ENCODE data around the gene CIB2.

CIB2 gene

GRCh38 chr15:78079298-78080087 lies 51.8 kb downstream of the CIB2 start:
- ChIA-PET CTCF (interaction anchor here (0.9 to 1.0 kb wide), 2 partner anchors 44 to 72 kb away, joined by 3 to 4 read pairs; no protein-coding TSS in a partner anchor), POLR2A (no interaction called here)
- Histone ChIP-seq H3K4me1 (ENCODE audit: control extremely low read depth in 1 of 4, control insufficient read depth in 4 of 4, insufficient read depth in 4 of 4, low read length in 3 of 4) (peaks cover 2 to 48% (median 39%) of the 10 kb centered on the region in 4 experiments), H3K36me3 (ENCODE audit: control insufficient read depth in 4 of 4, insufficient read depth in 4 of 4, low read length in 3 of 4) (peaks cover 0 to 4% (median 2%) of the 10 kb centered on the region in 4 experiments), H3K9me3 (ENCODE audit: control extremely low read depth in 1 of 5, control insufficient read depth in 4 of 5, insufficient read depth in 2 of 5, low read depth in 1 of 5, low read length in 4 of 5) (no peaks in the 10 kb centered on the region), H3K27me3 (replicated peaks in 2 of 5; ENCODE audit: control insufficient read depth in 4 of 5, insufficient read depth in 5 of 5, low read length in 4 of 5) (no peaks in the 10 kb centered on the region), H3K4me3 (ENCODE audit: control insufficient read depth in 1 of 7, extremely low read depth in 1 of 7, insufficient read depth in 4 of 7, low read depth in 2 of 7, low read length in 6 of 7) (no peak overlapping the region), H3K27ac (ENCODE audit: insufficient read depth in 1 of 2, low read depth in 1 of 2, low read length in 2 of 2, poor library complexity in 1 of 2, severe bottlenecking in 2 of 2) (no peak overlapping the region)
- no peak for DNase-seq
- 97% methylated on average over 5 of the region's 11 CpGs for WGBS (ENCODE audit: insufficient coverage)

- POLR2A ChIA-PET: interaction anchor here (0.5 to 0.9 kb wide), 3 partner anchors 17 to 59 kb away, joined by 3 read pairs; no protein-coding TSS in a partner anchor
- peak overlapping the region; percentile 6 to 88 (median 83) for H3K4me3 ChIP-seq (ENCODE audit: control insufficient read depth in 1 of 7, extremely low read depth in 1 of 7, insufficient read depth in 4 of 7, low read depth in 2 of 7, low read length in 6 of 7)
- peaks cover 0 to 6% (median 3%) of the 10 kb centered on the region in 4 experiments for H3K36me3 ChIP-seq (ENCODE audit: control insufficient read depth in 4 of 4, insufficient read depth in 4 of 4, low read length in 3 of 4)
- H3K9me3 ChIP-seq (ENCODE audit: control extremely low read depth in 1 of 5, control insufficient read depth in 4 of 5, insufficient read depth in 2 of 5, low read depth in 1 of 5, low read length in 4 of 5): no peaks in the 10 kb centered on the region
- H3K27ac ChIP-seq (ENCODE audit: insufficient read depth in 1 of 2, low read depth in 1 of 2, low read length in 2 of 2, poor library complexity in 1 of 2, severe bottlenecking in 2 of 2): no peak overlapping the region
- 0% methylated on average over 2 of the region's 7 CpGs for WGBS (ENCODE audit: insufficient coverage)
- CTCF ChIA-PET: interaction anchor here (1.2 to 2.1 kb wide), 3 partner anchors 9 to 44 kb away, joined by 3 to 6 read pairs (median 4); partner anchors contain the start of gene SH2D7
- no peaks in the 10 kb centered on the region for H3K27me3 ChIP-seq (replicated peaks in 2 of 5; ENCODE audit: control insufficient read depth in 4 of 5, insufficient read depth in 5 of 5, low read length in 4 of 5)
- peaks cover 2 to 44% (median 36%) of the 10 kb centered on the region in 4 experiments for H3K4me1 ChIP-seq (ENCODE audit: control extremely low read depth in 1 of 4, control insufficient read depth in 4 of 4, insufficient read depth in 4 of 4, low read length in 3 of 4)
- DNase-seq: no peak
Measured at GRCh38 chr15:78077871-78078210, 53.4 kb downstream of the CIB2 start.

- DNase-seq: peak in 2 of 3 donors; percentile 69 to 78
- peaks cover 0 to 6% (median 3%) of the 10 kb centered on the region in 4 experiments for H3K36me3 ChIP-seq (ENCODE audit: control insufficient read depth in 4 of 4, insufficient read depth in 4 of 4, low read length in 3 of 4)
- peak within 1 kb of the TSS in 1 of 2 experiments; percentile 75 for H3K27ac ChIP-seq (ENCODE audit: insufficient read depth in 1 of 2, low read depth in 1 of 2, low read length in 2 of 2, poor library complexity in 1 of 2, severe bottlenecking in 2 of 2)
- ChIA-PET POLR2A (interaction anchor here (0.5 to 0.9 kb wide), 3 partner anchors 17 to 58 kb away, joined by 3 read pairs; no protein-coding TSS in a partner anchor), CTCF (interaction anchor here (1.2 to 2.7 kb wide), 4 partner anchors 8 to 43 kb away, joined by 3 to 7 read pairs (median 5); partner anchors contain the start of gene SH2D7)
- H3K27me3 ChIP-seq (replicated peaks in 2 of 5; ENCODE audit: control insufficient read depth in 4 of 5, insufficient read depth in 5 of 5, low read length in 4 of 5): no peaks in the 10 kb centered on the region
- H3K9me3 ChIP-seq (ENCODE audit: control extremely low read depth in 1 of 5, control insufficient read depth in 4 of 5, insufficient read depth in 2 of 5, low read depth in 1 of 5, low read length in 4 of 5): no peaks in the 10 kb centered on the region
- H3K4me3 ChIP-seq (ENCODE audit: control insufficient read depth in 1 of 7, extremely low read depth in 1 of 7, insufficient read depth in 4 of 7, low read depth in 2 of 7, low read length in 6 of 7): peak within 1 kb of the TSS; percentile 71 to 94 (median 84)
- 0% methylated on average over 55 of the region's 104 CpGs for WGBS (ENCODE audit: insufficient coverage)
- H3K4me1 ChIP-seq (ENCODE audit: control extremely low read depth in 1 of 4, control insufficient read depth in 4 of 4, insufficient read depth in 4 of 4, low read length in 3 of 4): peaks cover 0 to 44% (median 37%) of the 10 kb centered on the region in 4 experiments
Measured at GRCh38 chr15:78077053-78077870, 54.0 kb downstream of the CIB2 start, which contains the start of gene TBC1D2B. TSS of gene TBC1D2B (minus strand) at chr15:78077711. CDS start at chr15:78077652, 59 bp downstream.

- WGBS (ENCODE audit: insufficient coverage): 39% methylated on average over 9 of the region's 17 CpGs
- H3K27me3 ChIP-seq (replicated peaks in 2 of 5; ENCODE audit: control insufficient read depth in 4 of 5, insufficient read depth in 5 of 5, low read length in 4 of 5): no peaks in the 10 kb centered on the region
- POLR2A ChIA-PET: interaction anchor here (1.0 kb wide), 1 partner anchor 23 kb away, joined by 5 read pairs; no protein-coding TSS in a partner anchor
- CTCF ChIA-PET: interaction anchor here (0.8 to 2.9 kb wide), 10 partner anchors 7 to 73 kb away, joined by 3 to 11 read pairs (median 5); no protein-coding TSS in a partner anchor
- H3K27ac ChIP-seq (ENCODE audit: insufficient read depth in 1 of 2, low read depth in 1 of 2, low read length in 2 of 2, poor library complexity in 1 of 2, severe bottlenecking in 2 of 2): peak overlapping the region; percentile 25 to 75
- H3K36me3 ChIP-seq (ENCODE audit: control insufficient read depth in 4 of 4, insufficient read depth in 4 of 4, low read length in 3 of 4): peaks cover 0 to 12% (median 3%) of the 10 kb centered on the region in 4 experiments
- DNase-seq: no peak
- no peaks in the 10 kb centered on the region for H3K9me3 ChIP-seq (ENCODE audit: control extremely low read depth in 1 of 5, control insufficient read depth in 4 of 5, insufficient read depth in 2 of 5, low read depth in 1 of 5, low read length in 4 of 5)
- H3K4me1 ChIP-seq (ENCODE audit: control extremely low read depth in 1 of 4, control insufficient read depth in 4 of 4, insufficient read depth in 4 of 4, low read length in 3 of 4): peaks cover 0 to 49% (median 45%) of the 10 kb centered on the region in 4 experiments
- H3K4me3 ChIP-seq (ENCODE audit: control insufficient read depth in 1 of 7, extremely low read depth in 1 of 7, insufficient read depth in 4 of 7, low read depth in 2 of 7, low read length in 6 of 7): peak overlapping the region; percentile 71 to 94 (median 84)
Measured at GRCh38 chr15:78076231-78077052, 54.8 kb downstream of the CIB2 start.

- Histone ChIP-seq H3K36me3 (ENCODE audit: control insufficient read depth in 4 of 4, insufficient read depth in 4 of 4, low read length in 3 of 4) (peaks cover 0 to 15% (median 3%) of the 10 kb centered on the region in 4 experiments), H3K27ac (ENCODE audit: insufficient read depth in 1 of 2, low read depth in 1 of 2, low read length in 2 of 2, poor library complexity in 1 of 2, severe bottlenecking in 2 of 2) (peak overlapping the region; percentile 25 to 51), H3K9me3 (ENCODE audit: control extremely low read depth in 1 of 5, control insufficient read depth in 4 of 5, insufficient read depth in 2 of 5, low read depth in 1 of 5, low read length in 4 of 5) (no peaks in the 10 kb centered on the region), H3K4me1 (ENCODE audit: control extremely low read depth in 1 of 4, control insufficient read depth in 4 of 4, insufficient read depth in 4 of 4, low read length in 3 of 4) (peaks cover 0 to 56% (median 49%) of the 10 kb centered on the region in 4 experiments), H3K4me3 (ENCODE audit: control insufficient read depth in 1 of 7, extremely low read depth in 1 of 7, insufficient read depth in 4 of 7, low read depth in 2 of 7, low read length in 6 of 7) (peak overlapping the region in 6 of 7 experiments; percentile 13 to 94 (median 86)), H3K27me3 (replicated peaks in 2 of 5; ENCODE audit: control insufficient read depth in 4 of 5, insufficient read depth in 5 of 5, low read length in 4 of 5) (no peaks in the 10 kb centered on the region)
- 77% methylated on average over 4 of the region's 7 CpGs for WGBS (ENCODE audit: insufficient coverage)
- ChIA-PET CTCF (interaction anchor here (0.6 to 2.9 kb wide), 11 partner anchors 8 to 72 kb away, joined by 3 to 11 read pairs (median 3); no protein-coding TSS in a partner anchor), POLR2A (interaction anchor here (1.0 kb wide), 1 partner anchor 23 kb away, joined by 5 read pairs; no protein-coding TSS in a partner anchor)
- peak in 1 of 3 donors; percentile 19 for DNase-seq
Measured at GRCh38 chr15:78075490-78076230, 55.6 kb downstream of the CIB2 start.
